ENCODE measurements around the gene MS4A4A.
"Not testable (repeated sequence)": the region's sequence is repeated elsewhere in the genome, so short reads cannot be mapped to it uniquely, and the experiment has no call there.

Gene MS4A4A

GRCh38 chr11:60301884-60302283, 21.4 kb downstream of the MS4A4A start:
- not testable (repeated sequence) for DNase-seq (ENCODE audit: low read depth in 2 of 2)

DNA sequence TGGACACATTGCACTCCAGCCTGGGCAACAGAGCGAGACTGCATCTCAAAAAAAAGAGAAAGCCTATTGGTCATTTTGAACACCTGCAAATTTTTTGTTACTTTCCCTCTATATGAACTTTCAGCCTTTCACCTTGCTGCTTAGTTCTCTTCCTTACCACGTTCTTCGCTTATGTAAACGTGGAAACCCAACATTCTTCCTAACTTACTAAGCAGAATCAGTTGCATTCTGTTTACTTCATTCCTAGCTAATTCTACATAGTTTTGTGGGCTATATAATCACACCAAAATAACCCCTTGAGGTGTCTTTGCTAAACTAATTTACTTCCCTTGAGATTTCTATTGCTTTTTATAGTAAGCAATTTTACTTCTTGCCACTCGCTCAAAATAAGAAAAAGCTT, 23.2 kb downstream of the MS4A4A start:
- DNase-seq (ENCODE audit: low read depth in 2 of 2): no peak

GRCh38 chr11:60305906-60306619, 25.6 kb downstream of the MS4A4A start:
- no peak for DNase-seq (ENCODE audit: low read depth in 2 of 2)

DNA sequence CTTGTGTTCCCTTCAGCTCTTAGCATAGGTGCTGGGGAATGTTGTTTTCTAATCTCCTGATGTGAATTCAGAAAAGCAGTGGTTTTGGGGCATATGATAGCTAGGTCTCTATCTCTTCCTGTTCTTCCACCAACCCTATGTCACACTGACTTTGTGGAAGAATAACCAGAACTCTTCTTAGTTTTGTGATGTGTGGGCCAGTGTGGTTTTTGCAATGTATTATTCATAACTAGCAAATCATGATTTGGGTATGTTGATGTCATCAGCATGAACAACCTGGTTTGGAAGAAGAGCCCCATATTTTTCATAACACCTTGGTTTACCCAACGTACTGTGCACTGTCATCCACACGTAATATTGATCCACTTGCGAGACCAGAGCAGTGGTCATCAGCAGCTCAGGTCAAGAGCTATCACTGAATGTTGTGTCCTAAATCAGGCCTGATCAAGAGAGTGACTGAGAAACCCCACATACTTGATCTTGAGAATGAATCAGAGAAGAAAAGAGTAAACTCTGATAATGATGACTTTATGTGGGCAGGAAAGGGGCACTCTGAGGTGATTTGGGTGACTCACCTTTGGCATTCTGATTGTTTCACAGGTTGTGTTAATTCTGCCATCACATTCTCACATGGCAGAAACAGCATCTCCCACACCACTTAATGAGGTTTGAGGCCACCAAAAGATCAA, 27.2 kb downstream of the MS4A4A start:
- peak; percentile 3 to 6 for DNase-seq (ENCODE audit: low read depth in 2 of 2)

GRCh38 chr11:60310407-60310998, 30.0 kb downstream of the MS4A4A start:
- no peak for DNase-seq (ENCODE audit: low read depth in 2 of 2)

GRCh38 chr11:60314635-60315321, 34.3 kb downstream of the MS4A4A start:
- DNase-seq (ENCODE audit: low read depth in 2 of 2): no peak

- no peak for DNase-seq (ENCODE audit: low read depth in 2 of 2)
These were observed 35.4 kb downstream of the MS4A4A start for GRCh38 chr11:60315871-60316270.

GRCh38 chr11:60316317-60316716, 35.9 kb downstream of the MS4A4A start:
- no peak for DNase-seq (ENCODE audit: low read depth in 2 of 2)

DNA sequence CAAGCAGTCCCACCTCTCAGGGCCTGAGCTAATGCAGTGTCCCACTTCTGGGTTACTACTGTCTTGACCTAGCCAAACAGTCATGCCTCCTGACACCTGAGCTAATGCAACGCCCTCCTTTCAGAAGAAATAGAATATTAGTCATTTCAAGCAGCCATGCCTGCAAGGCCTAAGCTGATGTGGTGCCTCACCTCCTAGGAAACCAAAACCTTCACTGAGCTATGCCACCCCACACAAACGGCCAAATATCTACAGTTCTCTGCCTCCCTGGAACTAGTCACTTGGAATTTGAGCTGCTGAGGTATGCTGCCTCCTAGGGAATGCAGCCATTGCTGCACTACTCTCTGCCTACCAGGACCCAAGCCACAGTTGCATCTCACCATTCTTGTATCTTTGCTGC, 38.3 kb downstream of the MS4A4A start:
- no peak for DNase-seq (ENCODE audit: low read depth in 2 of 2)

- DNase-seq (ENCODE audit: low read depth in 2 of 2): no peak
These were observed 40.6 kb downstream of the MS4A4A start for GRCh38 chr11:60321051-60321450.

DNA sequence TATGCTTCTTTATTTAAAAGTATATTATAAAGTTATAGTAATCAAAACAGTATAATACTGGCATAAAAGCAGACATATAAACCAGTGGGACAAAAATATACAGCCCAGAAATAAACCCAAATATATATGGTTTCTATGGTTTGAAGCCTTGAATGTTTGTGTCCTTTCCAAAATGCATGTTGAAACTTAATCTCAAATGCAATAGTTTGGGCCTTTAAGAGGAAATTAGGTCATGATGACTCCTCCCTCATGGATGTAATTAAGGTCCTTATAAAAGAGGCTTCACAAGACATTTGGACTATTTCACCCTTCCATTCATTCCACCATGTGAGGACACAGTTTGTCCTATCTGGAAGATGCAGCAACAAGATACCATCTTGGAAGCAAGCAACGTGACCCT, 46.5 kb downstream of the MS4A4A start, which contains the start of gene MS4A6E:
Gene MS4A6E, plus strand, starts transcription at position 301 of the 400 bp plus-strand sequence. CDS start 7,641 bp downstream, outside the sequence.
- DNase-seq (ENCODE audit: low read depth in 2 of 2): no peak

- no peak for DNase-seq (ENCODE audit: low read depth in 2 of 2)
These were observed 48.0 kb downstream of the MS4A4A start for GRCh38 chr11:60328460-60328859.

DNA sequence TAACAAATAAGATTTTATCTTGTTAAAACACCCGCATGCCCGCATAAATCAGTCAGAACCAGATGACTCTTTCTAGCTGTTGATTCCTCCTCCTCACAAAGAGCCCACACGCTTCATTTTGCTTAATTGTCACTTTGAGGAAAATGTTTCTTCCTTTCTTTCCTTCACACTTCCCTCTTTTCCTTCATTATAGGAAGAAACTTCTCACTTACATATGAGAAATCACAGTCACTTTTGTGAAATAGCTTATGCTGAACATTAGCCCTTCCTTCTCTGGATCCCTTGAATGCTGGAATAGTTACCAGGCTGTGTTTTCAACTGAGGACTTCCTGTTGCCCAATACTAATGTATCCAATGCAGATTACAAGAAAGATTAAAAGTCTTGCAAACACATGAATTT, 52.4 kb downstream of the MS4A4A start:
- no peak for DNase-seq (ENCODE audit: low read depth in 2 of 2)

DNA sequence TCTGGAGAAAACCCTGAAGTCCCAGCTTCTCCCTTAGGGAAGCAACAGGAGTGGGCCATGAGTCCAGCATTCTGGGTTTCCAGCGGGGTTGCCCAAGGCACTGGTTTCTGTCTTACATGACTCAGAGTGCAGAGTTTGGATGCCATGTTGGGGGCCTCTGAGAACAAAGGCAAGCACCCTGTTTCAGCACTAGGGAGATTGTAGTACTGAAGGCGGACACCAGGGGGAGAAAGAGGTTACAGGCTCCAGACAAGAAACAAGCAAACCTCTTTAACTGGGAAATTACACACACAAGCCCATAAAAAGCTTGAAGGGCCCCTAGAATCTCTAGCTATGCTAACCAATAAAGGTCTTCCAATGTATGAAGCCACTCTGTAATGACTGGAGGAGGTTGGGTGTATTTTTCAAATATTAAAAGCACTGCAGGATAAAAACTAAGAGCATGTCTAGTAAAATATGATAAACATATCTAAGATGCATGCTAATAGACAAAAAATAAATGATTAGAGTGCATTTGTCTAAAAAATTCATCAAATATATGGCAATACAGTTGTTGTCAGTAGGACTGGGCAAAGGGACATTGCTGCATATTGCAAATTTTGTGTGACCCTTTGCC, 53.6 kb downstream of the MS4A4A start:
- peak; percentile 26 to 53 for DNase-seq (ENCODE audit: low read depth in 2 of 2)

DNA sequence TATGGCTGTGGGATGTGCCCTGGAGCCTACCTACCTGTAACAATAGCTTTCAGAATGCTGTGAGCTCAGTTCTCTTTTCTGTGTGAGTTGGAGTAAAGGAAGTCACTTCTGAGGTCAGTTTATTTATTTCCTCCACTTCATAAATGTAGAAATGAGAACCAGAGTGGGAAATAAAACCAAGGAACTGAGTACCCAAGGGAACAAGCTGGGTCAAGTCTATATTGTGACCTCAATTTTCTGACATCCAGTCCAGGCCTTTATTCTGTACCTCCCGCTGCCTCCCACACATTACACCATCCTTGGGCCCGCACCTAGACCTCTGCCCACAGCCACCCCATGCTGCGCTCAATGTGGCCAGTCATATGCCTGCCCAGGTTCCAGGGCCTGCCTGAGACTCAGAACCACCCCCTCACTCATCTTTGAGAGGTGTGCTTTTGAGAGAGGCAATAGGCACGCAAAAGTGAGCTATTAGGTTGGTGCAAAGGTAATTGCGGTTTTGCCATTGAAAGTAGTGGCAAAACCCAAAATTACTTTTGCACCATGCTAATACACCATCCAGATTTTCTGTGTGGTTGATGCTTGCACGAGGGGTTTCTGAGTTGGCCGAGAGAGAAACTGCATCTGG, 56.4 kb downstream of the MS4A4A start:
- DNase-seq (ENCODE audit: low read depth in 2 of 2): no peak

- no peak for DNase-seq (ENCODE audit: low read depth in 2 of 2)
These were observed 57.6 kb downstream of the MS4A4A start for GRCh38 chr11:60338053-60338452.

DNA sequence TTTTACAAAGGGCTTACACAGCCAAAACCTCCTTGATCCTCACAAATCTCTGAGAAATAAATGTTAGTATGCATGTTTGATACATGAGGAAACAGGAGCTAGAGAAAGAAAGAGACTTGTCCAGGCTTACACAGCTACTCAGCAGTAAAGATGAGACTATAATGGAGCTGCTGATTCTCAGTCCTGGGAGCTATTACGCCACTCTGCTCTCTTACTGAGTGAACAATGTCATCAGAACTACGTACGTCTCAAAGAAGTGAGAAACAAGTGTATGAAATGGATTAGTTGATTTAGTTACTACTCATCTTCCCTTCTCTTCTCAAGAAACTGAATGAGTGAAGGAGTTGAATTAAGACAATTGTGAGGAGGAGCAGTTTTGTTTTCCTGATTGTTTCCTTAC, 58.9 kb downstream of the MS4A4A start:
- DNase-seq (ENCODE audit: low read depth in 2 of 2): no peak

DNA sequence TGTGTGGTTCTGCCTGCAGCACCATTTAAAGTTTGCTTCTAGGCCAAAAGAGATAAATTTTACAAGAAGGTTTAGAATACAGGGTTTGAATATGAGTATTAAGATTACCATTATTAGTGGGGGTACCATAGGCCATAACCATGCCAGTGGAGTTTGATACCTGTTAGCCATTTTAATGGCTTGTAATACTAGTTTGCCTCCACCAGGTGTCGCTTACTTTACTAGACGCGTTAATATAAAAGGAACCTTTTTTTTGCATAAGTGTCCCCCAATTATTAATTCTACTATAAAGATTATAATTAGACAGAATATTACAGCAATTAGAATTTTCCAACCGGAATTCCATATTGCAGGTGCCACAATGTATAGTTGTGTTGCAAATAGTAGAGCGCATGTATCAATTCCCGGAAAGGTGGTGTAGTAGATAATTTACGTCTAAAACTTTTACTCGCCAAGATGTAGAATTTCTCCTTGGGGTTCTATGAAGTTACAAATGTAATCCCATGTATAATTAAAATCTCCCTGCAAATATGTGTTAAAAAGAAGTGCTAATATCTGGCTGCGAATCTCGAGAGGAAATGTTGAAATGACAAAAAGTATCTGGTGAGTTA, 62.7 kb downstream of the MS4A4A start:
- DNase-seq (ENCODE audit: low read depth in 2 of 2): no peak

DNA sequence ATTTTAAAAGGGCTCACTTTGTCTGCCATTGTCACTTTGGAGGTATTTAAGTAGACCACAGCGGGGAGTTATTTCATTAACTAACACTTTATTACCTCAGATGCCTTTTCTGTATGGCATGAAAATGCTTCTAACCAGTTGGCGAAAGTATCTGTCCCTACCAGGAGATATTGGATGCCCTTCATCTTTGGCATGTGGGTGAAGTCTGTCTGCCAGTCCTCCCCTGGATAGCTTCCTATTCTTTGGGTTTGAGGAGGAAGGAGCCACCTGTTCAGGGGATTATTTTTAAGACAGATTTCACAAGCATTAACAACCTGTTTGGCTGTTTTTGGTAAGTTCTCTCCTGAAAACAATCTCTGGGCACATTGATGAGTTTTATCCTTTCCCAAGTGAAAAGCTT, 63.7 kb downstream of the MS4A4A start:
- no peak for DNase-seq (ENCODE audit: low read depth in 2 of 2)

- DNase-seq (ENCODE audit: low read depth in 2 of 2): peak in 1 of 2 donors; percentile 15
These were observed 65.0 kb downstream of the MS4A4A start for GRCh38 chr11:60345489-60345888.
